Vein endothelial cell (primary cell): ENCODE data around the gene TBX5. TPM values are rescaled to one million over a fixed set of nuclear protein-coding genes. Genes with fewer than 3 reads are reported as not detected.

Experiments
- total RNA-seq: library from RNA; depleted of rRNA; stranded (reverse); fragments of >200 nt; gene quantifications from 2 replicates; pipeline ENCODE4 v1.2.3, GENCODE V29; 2012

The TBX5 gene
- not detected in 2 replicates for total RNA-seq

DNA sequence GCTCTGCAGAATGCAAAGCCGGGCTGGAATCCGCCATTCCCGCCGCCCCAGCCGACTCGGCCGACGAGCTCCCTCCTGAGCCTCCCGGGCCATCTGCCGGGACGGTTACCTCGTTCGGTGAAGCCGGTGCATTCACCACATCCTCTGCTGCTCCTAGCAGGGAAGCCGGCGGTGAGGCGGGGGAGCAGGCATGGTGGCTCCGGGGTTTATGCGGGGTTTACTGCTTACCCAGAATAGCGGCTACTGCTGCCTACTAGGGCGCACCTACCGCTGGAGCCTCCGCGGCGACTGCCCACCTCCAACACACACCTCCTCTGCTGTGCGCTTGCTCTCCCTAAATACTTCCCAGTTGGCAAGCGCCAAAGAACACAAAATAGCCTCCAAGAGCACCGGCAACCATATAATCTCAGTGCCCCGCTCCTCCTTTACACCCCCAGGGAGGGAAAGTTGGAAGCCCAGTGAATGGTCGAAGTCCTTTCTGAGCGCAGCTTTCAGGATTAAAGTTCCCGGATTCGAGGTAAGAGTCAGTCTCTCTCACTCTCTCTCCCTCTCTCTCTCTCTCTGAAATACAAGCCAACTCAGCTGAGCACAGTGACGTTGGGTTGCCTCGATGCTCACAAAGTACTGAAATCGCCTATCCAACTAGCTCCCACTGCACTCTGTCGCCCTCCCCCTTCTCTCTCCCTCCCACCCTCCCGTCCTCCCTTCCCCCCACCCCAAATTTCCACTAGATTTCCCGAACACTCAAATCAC, at the start of gene TBX5:
TSS of gene TBX5 (minus strand) at position 626 of the 753 bp plus-strand sequence. CDS start 2,246 bp downstream, outside the sequence.

